H9 (cell line): ENCODE measurements around the gene IRAK1. TPM values are rescaled to one million over a fixed set of nuclear protein-coding genes. Genes with fewer than 3 reads are reported as not detected.

Source experiments
- DNase-seq: peaks from one replicate; pipeline ENCODE4 v3.0.0-alpha.2; 2017
- H2AFZ ChIP-seq: one replicate; pipeline ENCODE4 v1.6.1; 2013; ENCODE audit warnings: mild to moderate bottlenecking, low read length, control low read depth, moderate library complexity
- H2AK5ac ChIP-seq: 2 replicates; pipeline ENCODE4 v1.6.1; 2013; ENCODE audit warnings: low read length, control low read depth, mixed read lengths; ENCODE audit not compliant: insufficient read length
- H2BK120ac ChIP-seq: one replicate; pipeline ENCODE4 v1.6.1; 2013; ENCODE audit warnings: low read depth, mild to moderate bottlenecking, low read length, control low read depth, inconsistent platforms; ENCODE audit not compliant: poor library complexity, severe bottlenecking
- H2BK12ac ChIP-seq: 2 replicates; pipeline ENCODE4 v1.6.1; 2013; ENCODE audit warnings: low read length, control low read depth, mixed read lengths, low read depth; ENCODE audit not compliant: insufficient read length
- H2BK15ac ChIP-seq: 2 replicates; pipeline ENCODE4 v1.6.1; 2013; ENCODE audit warnings: low read depth, low read length, control low read depth
- H2BK20ac ChIP-seq: one replicate; pipeline ENCODE4 v1.6.1; 2013; ENCODE audit warnings: low read depth, mild to moderate bottlenecking, low read length, control low read depth, inconsistent platforms; ENCODE audit not compliant: poor library complexity, severe bottlenecking
- H2BK5ac ChIP-seq: 2 replicates; pipeline ENCODE4 v1.6.1; 2013; ENCODE audit warnings: low read length, control low read depth, mixed read lengths; ENCODE audit not compliant: insufficient read length
- H3K14ac ChIP-seq: 2 replicates; pipeline ENCODE4 v1.6.1; 2013; ENCODE audit warnings: low read length, control low read depth; ENCODE audit not compliant: insufficient read depth
- H3K18ac ChIP-seq: 2 replicates; pipeline ENCODE4 v1.6.1; 2013; ENCODE audit warnings: low read depth, mild to moderate bottlenecking, mixed read lengths, low read length, control low read depth; ENCODE audit not compliant: insufficient read length
- H3K23ac ChIP-seq: 2 replicates; pipeline ENCODE4 v1.6.1; 2013; ENCODE audit warnings: low read length, control low read depth, mixed read lengths, low read depth; ENCODE audit not compliant: insufficient read length
- H3K23me2 ChIP-seq: 2 replicates; pipeline ENCODE4 v1.6.1; 2013; ENCODE audit warnings: low read depth, mild to moderate bottlenecking, mixed read lengths, low read length, control low read depth; ENCODE audit not compliant: insufficient read length, poor library complexity, severe bottlenecking
- H3K27ac ChIP-seq: 2 replicates; pipeline ENCODE4 v1.5.1; 2013; ENCODE audit warnings: low read length, control low read depth, mixed read lengths, low read depth; ENCODE audit not compliant: insufficient read length
- H3K27me3 ChIP-seq: 2 replicates; pipeline ENCODE4 v1.6.1; 2013; ENCODE audit warnings: low read length, control low read depth, inconsistent platforms; ENCODE audit not compliant: insufficient read depth
- H3K4ac ChIP-seq: 2 replicates; pipeline ENCODE4 v1.6.1; 2013; ENCODE audit warnings: low read depth, mild to moderate bottlenecking, control low read depth, inconsistent platforms, low read length, moderate library complexity
- H3K4me1 ChIP-seq: 2 replicates; pipeline ENCODE4 v1.6.1; 2013; ENCODE audit warnings: low read length, control low read depth, inconsistent platforms; ENCODE audit not compliant: insufficient read depth
- H3K4me2 ChIP-seq: 2 replicates; pipeline ENCODE4 v1.6.1; 2013; ENCODE audit warnings: low read length, control low read depth, mixed read lengths; ENCODE audit not compliant: insufficient read length, insufficient read depth
- H3K56ac ChIP-seq: 2 replicates; pipeline ENCODE4 v1.6.1; 2013; ENCODE audit warnings: low read depth, mild to moderate bottlenecking, mixed read lengths, low read length, control low read depth; ENCODE audit not compliant: insufficient read length
- H3K79me1 ChIP-seq: 2 replicates; pipeline ENCODE4 v1.6.1; 2013; ENCODE audit warnings: low read depth, mild to moderate bottlenecking, moderate library complexity, low read length, control low read depth, inconsistent platforms; ENCODE audit not compliant: insufficient read depth, poor library complexity, severe bottlenecking
- H3K79me2 ChIP-seq: 2 replicates; pipeline ENCODE4 v1.6.1; 2013; ENCODE audit warnings: low read length, control low read depth, inconsistent platforms; ENCODE audit not compliant: insufficient read depth
- H3K9ac ChIP-seq: 2 replicates; pipeline ENCODE4 v1.6.1; 2013; ENCODE audit warnings: low read length, control low read depth, mixed read lengths; ENCODE audit not compliant: insufficient read length; ENCODE audit errors: extremely low read depth
- H3K9me3 ChIP-seq: one replicate; pipeline ENCODE4 v1.6.1; 2013; ENCODE audit warnings: low read depth, low read length, inconsistent platforms; ENCODE audit not compliant: control insufficient read depth
- H3T11ph ChIP-seq: one replicate; pipeline ENCODE4 v1.6.1; 2013; ENCODE audit warnings: mild to moderate bottlenecking, low read length, control low read depth, inconsistent platforms
- H4K20me1 ChIP-seq: one replicate; pipeline ENCODE4 v1.6.1; 2013; ENCODE audit not compliant: control insufficient read depth, insufficient read length, insufficient read depth
- H4K5ac ChIP-seq: 2 replicates; pipeline ENCODE4 v1.6.1; 2013; ENCODE audit warnings: low read depth, mild to moderate bottlenecking, mixed read lengths, low read length, control low read depth; ENCODE audit not compliant: insufficient read length
- H4K8ac ChIP-seq: replicated peaks from 2 replicates; pipeline ENCODE4 v1.6.1; 2013; ENCODE audit warnings: low read length, control low read depth, mixed read lengths, low read depth; ENCODE audit not compliant: insufficient read length
- H4K91ac ChIP-seq: 2 replicates; pipeline ENCODE4 v1.6.1; 2013; ENCODE audit warnings: low read depth, mild to moderate bottlenecking, moderate library complexity, mixed read lengths, low read length, control low read depth; ENCODE audit not compliant: insufficient read length
- H3K27ac Mint-ChIP-seq, 3 experiments: 2 replicates in 2 of 3; 3 replicates in 1 of 3; pipeline ENCODE4 v1.8.0; 2020 to 2021; ENCODE audit warnings: mixed read lengths in 3 of 3, mild to moderate bottlenecking in 1 of 3, moderate library complexity in 1 of 3
- H3K27me3 Mint-ChIP-seq: 2 replicates; pipeline ENCODE4 v1.8.0; 2021; ENCODE audit warnings: low read depth, mild to moderate bottlenecking, moderate library complexity, mixed read lengths
- H3K36me3 Mint-ChIP-seq, 3 experiments: 2 replicates in 2 of 3; 3 replicates in 1 of 3; pipeline ENCODE4 v1.8.0; 2020 to 2021; ENCODE audit warnings: low read depth in 3 of 3, mixed read lengths in 3 of 3; ENCODE audit not compliant: insufficient read depth in 1 of 3
- H3K4me1 Mint-ChIP-seq, 2 experiments: 2 replicates each; pipeline ENCODE4 v1.8.0; 2020; ENCODE audit warnings: mixed read lengths in 2 of 2
- H3K4me3 Mint-ChIP-seq, 2 experiments: 2 replicates in 1 of 2; 3 replicates in 1 of 2; pipeline ENCODE4 v1.8.0; 2020 to 2021; ENCODE audit warnings: mild to moderate bottlenecking in 2 of 2, mixed read lengths in 2 of 2, moderate library complexity in 1 of 2
- H3K9me3 Mint-ChIP-seq, 2 experiments: 2 replicates in 1 of 2; 3 replicates in 1 of 2; pipeline ENCODE4 v1.8.0; 2020; ENCODE audit warnings: mild to moderate bottlenecking in 2 of 2, mixed read lengths in 2 of 2, moderate library complexity in 1 of 2
- CTCF ChIP-seq: fragments of 200-600 bp; sonication (generic); conservative IDR thresholded peaks from 3 replicates; pipeline ENCODE4 v1.8.0; 2021; ENCODE audit warnings: antibody characterized with exemption, mild to moderate bottlenecking
- WGBS: extraction: QIAGEN DNeasy Blood & Tissue Kit; methylation state at CpG from one replicate; pipeline ENCODE4 v1.1.7; 2013; ENCODE audit warnings: missing lambda C conversion rate, low lambda C conversion rate, mixed read lengths; ENCODE audit not compliant: insufficient read length; ENCODE audit errors: extremely low coverage; 5-methylcytosine and 5-hydroxymethylcytosine counted together
- total RNA-seq: library from RNA; stranded (reverse); gene quantifications from 2 replicates; pipeline ENCODE4 v1.2.1, GENCODE V29; 2021

IRAK1 gene
- total RNA-seq, 1 experiment from 2014 or later, result 98.4 TPM

DNA sequence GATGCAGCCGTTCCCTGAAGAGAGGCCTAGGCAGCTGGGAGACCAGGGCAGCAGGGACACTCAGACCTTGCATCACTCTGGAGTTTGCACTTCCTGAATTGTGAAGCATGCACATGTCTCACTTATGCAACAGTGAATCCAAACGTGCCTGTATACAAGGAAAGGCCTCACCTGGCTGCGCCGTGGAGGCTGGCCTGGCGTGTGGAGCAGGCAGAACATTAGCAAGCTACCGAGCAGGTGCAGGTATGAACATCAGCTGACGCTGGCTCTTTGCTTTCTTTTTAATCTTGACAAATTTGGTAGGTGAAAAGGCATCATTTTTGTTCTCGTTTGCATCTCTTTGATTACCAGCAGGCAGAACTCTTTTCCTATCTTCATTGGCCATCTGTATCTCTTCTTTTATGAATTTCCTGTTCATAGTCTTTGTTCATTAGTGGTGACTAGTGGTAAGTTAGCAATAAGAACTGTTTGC lies 37.1 kb upstream of the IRAK1 start:
- no peak overlapping the region for H4K8ac ChIP-seq
- H3K27me3 Mint-ChIP-seq, result peaks cover 1% of the 10 kb centered on the region; the same call in 1 of the 2 replicates
- H3K9ac ChIP-seq, result no peak overlapping the region
- no peak overlapping the region for H3K23ac ChIP-seq
- no peaks in the 10 kb centered on the region for H4K20me1 ChIP-seq
- no peak overlapping the region for H2AK5ac ChIP-seq
- H2BK5ac ChIP-seq, result no peak overlapping the region
- no peak overlapping the region for H4K91ac ChIP-seq
- no peak overlapping the region for H3T11ph ChIP-seq
- H3K56ac ChIP-seq, result no peak overlapping the region
- no peak overlapping the region for H2BK120ac ChIP-seq
- H3K4me3 Mint-ChIP-seq, result no peak overlapping the region
- H3K18ac ChIP-seq, result no peak overlapping the region
- H3K36me3 Mint-ChIP-seq, result peaks cover 21 to 53% (median 29%) of the 10 kb centered on the region in 3 experiments
- WGBS, result no CpG with 5 or more reads among the region's 8 CpGs
- no peaks in the 10 kb centered on the region for H3K23me2 ChIP-seq
- H3K4me1 Mint-ChIP-seq, result peaks cover 7 to 13% of the 10 kb centered on the region in 2 experiments
- no peak overlapping the region for H3K14ac ChIP-seq
- peaks cover 74 to 78% of the 10 kb centered on the region in 2 experiments for H3K9me3 Mint-ChIP-seq
- no peak overlapping the region for H3K4me2 ChIP-seq
- H3K9me3 ChIP-seq, result peaks cover 26% of the 10 kb centered on the region
- H4K5ac ChIP-seq, result no peak overlapping the region
- H3K79me2 ChIP-seq, result no peaks in the 10 kb centered on the region
- no peak overlapping the region for H3K4ac ChIP-seq
- TF ChIP-seq CTCF, result no peak
- H2BK15ac ChIP-seq, result no peak overlapping the region
- no peak for DNase-seq
- H3K4me1 ChIP-seq, result no peaks in the 10 kb centered on the region
- no peaks in the 10 kb centered on the region for H3K27me3 ChIP-seq
- H3K27ac ChIP-seq, result no peak overlapping the region
- H3K27ac Mint-ChIP-seq, result no peak overlapping the region
- H2BK12ac ChIP-seq, result no peak overlapping the region
- H2AFZ ChIP-seq, result no peak overlapping the region
- H3K79me1 ChIP-seq, result no peaks in the 10 kb centered on the region
- no peak overlapping the region for H2BK20ac ChIP-seq
